Stimulated activated CD4-positive, alpha-beta T cell treated with anti-CD3 and anti-CD28 coated beads, Interleukin-15, amount 100 ng/mL, for 48 hours (primary cell): ENCODE data around the gene LILRB1.
"Not testable (repeated sequence)": the region's sequence is repeated elsewhere in the genome, so short reads cannot be mapped to it uniquely, and the experiment has no call there.

ENCODE experiments used
- DNase-seq, 2 donors: peaks; one replicate each; pipeline ENCODE4 v3.0.0-alpha.2; 2020; ENCODE audit warnings: low read depth in 2 of 2

LILRB1 gene

DNA sequence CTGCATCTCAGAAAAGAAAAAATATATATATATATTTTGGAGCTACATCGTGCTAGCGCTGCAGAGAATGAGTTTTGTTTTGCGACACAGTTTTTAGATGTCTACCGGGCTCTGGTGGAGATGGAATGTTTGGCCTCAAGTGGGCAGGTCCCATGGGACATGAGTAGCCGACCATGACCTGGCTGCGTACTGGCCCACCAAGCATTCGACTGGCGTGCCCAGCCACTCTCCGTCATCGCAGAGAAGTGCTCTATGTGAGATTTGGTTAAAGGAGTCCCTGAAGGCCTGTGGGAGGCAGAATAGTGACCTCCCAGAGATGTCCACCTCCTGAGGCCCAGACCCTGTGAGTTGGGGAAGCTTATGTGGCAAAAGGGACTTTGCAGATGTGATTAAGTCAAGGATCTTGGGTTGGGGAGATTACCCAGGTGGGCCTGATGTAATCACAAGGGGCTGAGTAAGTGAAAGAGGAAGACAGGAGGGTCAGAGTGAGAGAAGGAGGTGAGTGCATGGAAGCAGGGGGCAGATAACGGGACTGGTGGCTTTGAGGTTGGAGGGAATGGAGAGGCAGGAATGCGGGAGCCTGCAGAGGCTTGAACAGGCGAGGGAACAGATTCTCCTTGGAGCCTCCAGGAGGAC is 31.7 kb downstream of the LILRB1 start:
- no peak for DNase-seq

DNA sequence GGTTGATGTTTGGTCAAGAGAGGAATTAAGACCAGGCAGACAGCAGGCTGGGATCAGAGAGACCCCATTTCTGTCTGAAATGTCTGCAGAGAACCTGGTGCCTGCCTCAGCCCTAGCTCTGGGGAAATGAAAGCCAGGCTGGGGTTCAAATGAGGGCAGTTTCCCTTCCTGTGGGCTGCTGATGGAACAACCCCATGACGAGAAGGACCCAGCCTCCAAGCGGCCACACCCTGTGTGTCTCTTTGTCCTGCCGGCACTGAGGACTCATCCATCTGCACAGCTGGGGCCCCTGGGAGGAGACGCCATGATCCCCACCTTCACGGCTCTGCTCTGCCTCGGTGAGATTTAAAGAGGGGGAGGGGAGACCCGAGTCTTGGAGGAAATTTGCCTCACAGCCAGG is 32.4 kb downstream of the LILRB1 start, which contains the start of gene LILRB4:
Gene LILRB4, plus strand, starts transcription at position 256 of the 400 bp plus-strand sequence. Its CDS starts 49 bp downstream, at position 305.
- DNase-seq, result no peak

DNA sequence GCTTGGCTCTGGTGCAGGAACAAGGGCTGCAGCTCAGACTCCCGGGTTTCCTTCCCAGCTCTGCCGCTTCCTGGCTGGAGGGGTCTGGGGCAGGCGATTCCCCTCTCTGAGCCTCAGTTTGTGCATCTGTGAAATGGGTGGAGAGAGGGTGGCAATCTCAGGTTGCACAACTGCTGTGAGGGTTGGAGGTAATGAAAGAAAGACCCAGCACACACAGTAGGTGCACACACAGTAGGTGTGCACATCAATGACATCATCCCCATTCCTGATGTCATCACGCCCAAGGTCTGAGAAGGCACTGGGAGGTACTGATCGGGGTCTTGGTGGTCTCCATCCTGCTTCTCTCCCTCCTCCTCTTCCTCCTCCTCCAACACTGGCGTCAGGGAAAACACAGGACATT is 35.2 kb downstream of the LILRB1 start:
- DNase-seq, result no peak

DNA sequence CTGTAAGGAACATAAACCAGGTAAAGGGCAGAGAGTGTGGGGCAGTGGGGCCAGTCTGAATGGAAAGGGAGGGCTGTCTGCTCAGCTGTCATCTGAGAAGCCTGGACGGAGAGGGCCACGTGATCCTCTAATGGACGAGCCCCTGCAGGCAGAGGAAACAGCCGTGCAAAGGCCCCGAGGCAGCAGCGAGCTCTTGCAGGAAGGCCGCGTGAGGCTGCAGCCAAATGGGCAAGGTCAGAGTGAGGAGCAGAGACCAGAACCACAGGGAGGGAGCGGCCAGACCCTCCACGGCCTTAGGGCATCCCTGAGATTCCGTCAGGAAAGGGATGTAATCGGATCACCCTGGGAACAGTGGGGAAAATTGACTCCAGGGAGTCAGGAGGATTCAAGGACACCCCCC is 36.9 kb downstream of the LILRB1 start:
- DNase-seq, result no peak

DNA sequence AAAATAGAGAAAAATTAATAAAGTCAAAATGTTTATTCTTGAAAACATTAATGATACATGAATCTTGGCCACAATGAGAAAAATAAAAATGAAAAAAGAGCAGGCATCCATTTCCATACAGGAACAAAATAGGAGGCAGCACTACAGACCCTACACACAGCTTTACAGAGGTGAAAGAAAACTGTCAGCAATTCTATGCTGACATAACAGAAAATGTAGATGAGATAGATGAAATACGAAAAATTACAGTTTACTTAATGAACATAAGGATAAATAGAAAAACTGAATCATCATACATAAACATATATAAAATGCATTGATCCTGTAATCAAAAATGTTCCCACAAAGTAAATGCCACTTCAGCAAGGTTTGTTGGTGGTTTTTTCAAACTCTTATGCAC is 38.1 kb downstream of the LILRB1 start:
- DNase-seq, result no peak

DNA sequence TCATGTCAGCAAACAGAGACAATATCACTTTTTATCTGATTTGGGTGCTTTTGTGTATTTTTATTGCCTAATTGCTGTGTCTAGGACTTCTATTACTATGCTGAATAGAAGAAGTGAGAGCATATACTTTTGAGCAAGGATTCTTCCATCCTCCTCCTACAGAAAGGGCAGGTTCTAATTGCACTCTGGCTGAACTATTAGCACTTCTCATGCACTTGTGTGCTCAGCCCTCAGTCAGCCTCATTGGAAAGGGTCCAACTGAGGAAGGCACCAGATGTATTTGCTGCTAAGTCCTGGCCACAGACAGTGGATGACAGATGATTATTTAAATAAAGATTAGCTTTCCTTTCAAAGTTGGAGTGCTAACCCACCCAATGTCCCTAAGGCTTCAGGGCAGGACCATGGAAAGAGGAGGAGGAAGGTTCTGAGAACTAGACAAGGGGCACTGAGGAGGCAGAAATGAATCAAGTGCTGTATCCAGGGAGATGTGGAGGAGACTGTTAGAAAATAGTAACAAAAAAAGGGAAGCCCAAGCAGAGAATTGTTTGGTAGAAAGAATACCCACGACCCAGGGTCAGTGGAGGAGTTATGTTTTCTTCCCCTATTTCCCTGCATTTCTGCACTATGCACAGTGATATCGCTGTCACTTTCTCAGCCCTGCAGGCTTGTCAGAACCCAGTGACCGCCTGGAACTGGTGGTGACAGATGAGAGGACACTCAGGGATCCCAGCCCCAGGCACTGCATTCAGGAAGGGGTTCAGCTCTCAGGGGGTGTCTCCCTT is 40.5 kb downstream of the LILRB1 start:
- DNase-seq, result no peak

DNA sequence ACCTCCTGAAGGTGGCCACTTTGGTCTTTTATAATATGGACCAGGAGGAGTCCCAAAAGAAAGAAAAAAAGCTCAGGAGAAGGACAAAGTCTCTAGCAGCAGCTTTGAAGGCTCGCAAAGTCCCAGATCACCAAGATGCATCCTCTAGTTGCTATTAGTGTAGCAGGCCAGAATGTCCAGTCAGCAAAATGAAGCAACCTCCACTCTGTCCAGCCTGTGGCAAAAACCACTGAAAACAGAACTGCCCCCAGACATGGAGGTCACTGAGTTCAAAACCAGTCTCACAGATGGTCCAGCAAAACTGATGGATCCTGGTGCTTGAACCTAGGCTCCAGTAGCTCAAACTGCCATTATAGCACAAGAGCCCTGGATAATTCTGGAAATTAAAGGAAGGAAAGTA is 42.9 kb downstream of the LILRB1 start:
- no peak for DNase-seq

DNA sequence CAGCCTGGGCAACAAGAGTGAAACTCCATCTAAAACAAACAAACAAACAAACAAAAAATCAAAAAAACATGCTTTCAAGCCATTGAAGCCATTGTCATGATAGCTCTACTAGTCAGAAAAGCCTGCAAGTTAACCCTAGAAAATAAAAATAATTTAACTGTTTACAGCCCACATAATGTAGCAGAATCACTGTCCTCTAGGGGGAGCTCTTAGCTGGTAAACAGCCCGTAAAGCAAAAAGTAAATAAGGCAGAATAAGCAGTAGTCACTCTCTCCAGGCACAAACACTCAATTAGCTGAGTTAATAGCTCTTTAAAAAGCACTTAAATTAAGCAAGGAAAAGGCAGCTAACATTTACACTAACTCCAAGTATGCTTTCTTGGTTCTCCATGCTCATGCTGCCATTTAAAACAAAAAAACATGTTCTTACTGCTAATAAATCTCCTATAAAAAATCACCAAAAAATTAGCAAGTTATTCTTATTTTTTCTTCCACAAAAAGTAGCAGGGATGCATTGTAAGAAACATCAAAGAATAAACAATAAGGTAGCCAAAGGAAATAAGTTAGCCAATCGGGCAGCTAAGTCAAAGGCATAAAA is 43.8 kb downstream of the LILRB1 start:
- no peak for DNase-seq

DNA sequence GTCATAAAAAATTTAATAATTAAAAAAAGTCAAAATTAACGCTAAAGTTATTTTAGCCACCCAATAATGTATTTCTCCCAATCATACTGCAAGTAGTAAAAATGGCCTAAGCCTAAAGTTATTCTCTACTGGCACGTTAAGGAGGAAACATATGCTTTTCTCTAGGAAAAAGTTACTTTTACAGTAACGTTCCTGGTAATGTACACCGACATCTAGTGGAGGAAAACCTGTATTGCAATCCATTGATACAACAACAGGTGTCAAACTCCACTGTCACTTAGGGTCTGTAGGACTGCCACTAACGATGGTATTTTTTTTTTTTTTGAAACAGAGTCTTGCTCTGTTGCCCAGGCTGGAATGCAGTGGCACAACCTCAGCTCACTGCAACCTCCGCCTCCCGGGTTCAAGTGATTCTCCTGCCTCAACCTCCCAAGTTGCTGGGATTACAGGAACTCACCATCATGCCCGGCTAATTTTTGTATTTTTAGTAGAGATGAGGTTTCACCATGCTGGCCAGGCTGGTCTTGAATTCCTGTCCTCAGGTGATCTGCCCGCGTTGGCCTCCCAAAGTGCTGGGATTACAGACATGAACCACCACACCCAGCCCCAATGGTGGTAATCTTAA is 46.0 kb downstream of the LILRB1 start:
- not testable (repeated sequence) for DNase-seq

DNA sequence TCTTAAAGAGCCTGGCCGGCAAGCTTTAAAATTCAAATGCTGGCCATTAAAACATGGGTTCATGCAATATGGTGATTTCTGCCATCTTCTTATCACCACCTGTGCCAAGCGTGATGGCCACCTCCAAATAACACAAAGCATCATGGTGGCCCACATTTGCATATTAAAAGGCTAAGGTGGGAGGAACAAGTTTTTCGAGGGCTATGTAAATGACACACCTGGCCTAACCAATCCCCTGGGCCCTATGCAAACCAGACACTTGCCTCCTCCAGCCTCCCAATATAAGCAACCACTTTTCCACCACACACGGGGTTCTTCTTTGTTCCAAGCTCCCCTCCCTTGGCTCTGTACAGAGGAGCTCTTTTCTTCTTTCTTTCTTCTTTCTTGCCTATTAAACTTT is 46.9 kb downstream of the LILRB1 start:
- no peak for DNase-seq

DNA sequence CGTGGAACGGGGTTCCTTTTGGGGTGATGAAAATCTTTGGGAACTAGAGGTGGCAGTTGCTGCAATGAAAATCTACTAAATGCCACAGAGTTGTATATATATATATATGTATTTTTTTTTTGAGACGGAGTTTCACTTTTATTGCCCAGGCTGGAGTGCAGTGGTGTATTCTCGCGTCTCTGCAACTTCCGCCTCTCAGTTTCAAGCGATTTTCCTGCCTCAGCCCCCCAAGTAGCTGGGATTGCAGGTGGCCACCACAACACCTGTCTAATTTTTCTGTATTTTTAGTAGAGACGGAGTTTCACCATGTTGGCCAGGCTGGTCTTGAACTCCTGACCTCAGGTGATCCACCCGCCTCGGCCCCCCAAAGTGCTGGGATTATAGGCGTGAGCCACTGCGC is 51.3 kb downstream of the LILRB1 start:
- not testable (repeated sequence) for DNase-seq

DNA sequence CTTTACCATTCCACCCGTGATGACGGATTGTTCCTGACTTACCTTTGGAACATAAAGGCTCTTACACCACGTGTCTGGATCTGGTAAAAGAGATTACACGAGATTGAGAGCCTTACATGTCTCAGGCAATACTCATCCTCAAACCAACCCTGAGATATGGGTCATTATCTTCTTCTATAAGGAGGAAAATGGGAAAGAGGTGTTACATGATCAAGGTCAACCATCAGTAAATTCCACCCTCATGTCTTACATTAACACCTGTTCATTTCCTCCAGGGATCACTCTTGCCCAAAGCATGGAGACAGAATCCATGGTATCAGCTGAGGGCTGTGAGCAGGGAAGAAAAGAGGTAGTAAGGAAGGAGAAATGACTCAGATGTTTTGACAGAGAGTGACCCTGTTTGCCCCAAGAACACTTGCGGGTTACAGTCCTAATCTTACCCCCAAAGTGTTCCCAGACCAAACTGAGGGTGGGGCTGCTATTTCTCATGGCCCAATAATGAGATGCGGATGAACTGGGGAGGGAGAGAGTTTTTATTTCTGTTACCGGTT is 52.1 kb downstream of the LILRB1 start:
- no peak for DNase-seq

DNA sequence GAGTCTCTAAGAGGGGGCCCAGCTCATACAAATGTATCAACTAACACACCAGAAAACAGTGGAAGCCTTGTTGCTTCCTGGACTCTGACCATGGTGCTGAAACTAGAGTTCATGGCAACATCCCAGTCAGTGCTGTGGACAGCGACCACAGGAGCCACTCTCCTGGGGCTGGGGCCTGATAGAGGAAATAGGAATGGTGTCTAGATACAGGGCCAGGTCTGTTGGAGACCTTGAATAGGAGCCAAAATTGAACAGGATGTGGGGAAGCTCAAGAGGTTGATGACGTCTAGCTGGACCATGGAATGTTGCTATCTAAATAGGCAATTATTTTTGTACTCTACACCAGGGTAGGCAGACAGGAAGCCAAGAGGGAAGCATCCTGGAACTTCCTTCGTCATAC is 54.2 kb downstream of the LILRB1 start:
- DNase-seq, result no peak
